Cardiac fibroblast (primary cell): Measurements from ENCODE around the gene NUP54.

Experiments
- DNase-seq, 2 donors: peaks; one replicate each; pipeline versions ENCODE4 v3.0.0 to v3.0.0-alpha.2; 2010; ENCODE audit warnings: low read depth in 2 of 2
- H3K4me3 ChIP-seq, 2 donors: replicated peaks in 1 of 2; 1 replicate in 1 of 2; 2 replicates in 1 of 2; pipeline ENCODE4 v1.5.1; 2011; ENCODE audit warnings: low read depth in 2 of 2, low read length in 2 of 2, mild to moderate bottlenecking in 2 of 2, moderate library complexity in 1 of 2
- TF ChIP-seq, protein P1 (sequence below): IDR thresholded peaks from one replicate; pipeline ENCODE4 v1.5.1; 2011; ENCODE audit warnings: low read depth, mild to moderate bottlenecking, low read length, inconsistent platforms

Gene NUP54

GRCh38 chr4:76078033-76078613 lies 70.1 kb downstream of the NUP54 start:
- TF ChIP-seq, protein P1, sequence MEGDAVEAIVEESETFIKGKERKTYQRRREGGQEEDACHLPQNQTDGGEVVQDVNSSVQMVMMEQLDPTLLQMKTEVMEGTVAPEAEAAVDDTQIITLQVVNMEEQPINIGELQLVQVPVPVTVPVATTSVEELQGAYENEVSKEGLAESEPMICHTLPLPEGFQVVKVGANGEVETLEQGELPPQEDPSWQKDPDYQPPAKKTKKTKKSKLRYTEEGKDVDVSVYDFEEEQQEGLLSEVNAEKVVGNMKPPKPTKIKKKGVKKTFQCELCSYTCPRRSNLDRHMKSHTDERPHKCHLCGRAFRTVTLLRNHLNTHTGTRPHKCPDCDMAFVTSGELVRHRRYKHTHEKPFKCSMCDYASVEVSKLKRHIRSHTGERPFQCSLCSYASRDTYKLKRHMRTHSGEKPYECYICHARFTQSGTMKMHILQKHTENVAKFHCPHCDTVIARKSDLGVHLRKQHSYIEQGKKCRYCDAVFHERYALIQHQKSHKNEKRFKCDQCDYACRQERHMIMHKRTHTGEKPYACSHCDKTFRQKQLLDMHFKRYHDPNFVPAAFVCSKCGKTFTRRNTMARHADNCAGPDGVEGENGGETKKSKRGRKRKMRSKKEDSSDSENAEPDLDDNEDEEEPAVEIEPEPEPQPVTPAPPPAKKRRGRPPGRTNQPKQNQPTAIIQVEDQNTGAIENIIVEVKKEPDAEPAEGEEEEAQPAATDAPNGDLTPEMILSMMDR, result no peak
- no peak overlapping the region for H3K4me3 ChIP-seq
- DNase-seq, result peak; percentile 23 to 24

- no peak for DNase-seq
- no peak overlapping the region for H3K4me3 ChIP-seq
- TF ChIP-seq, protein P1, result no peak
These were observed 73.1 kb downstream of the NUP54 start for GRCh38 chr4:76074993-76075600.

DNA sequence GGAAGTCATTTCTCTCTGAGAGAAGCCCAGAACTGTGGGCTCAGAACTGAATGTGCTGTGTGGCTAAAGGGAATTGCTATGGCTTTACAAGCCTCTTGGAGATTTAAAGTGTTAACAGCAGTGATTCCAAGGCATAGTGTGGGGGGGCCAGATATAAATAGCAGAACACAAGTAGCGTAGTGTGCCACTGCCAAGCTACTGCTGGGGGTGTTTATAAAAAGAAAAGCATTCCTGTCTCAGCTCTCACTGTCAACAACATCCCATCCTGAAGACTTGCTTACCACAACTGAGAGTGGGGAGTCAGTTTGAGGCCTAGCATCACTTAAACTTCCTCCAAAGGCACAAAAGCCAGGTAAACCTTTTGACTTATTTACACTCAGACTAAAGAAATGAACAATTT lies 73.7 kb downstream of the NUP54 start, which contains the start of gene ART3:
TSS of gene ART3 (plus strand) at position 242 of the 400 bp plus-strand sequence. CDS start 1,181 bp downstream, outside the sequence.
- no peak for DNase-seq
- TF ChIP-seq, protein P1, result no peak
- no peak within 1 kb of the TSS for H3K4me3 ChIP-seq

DNA sequence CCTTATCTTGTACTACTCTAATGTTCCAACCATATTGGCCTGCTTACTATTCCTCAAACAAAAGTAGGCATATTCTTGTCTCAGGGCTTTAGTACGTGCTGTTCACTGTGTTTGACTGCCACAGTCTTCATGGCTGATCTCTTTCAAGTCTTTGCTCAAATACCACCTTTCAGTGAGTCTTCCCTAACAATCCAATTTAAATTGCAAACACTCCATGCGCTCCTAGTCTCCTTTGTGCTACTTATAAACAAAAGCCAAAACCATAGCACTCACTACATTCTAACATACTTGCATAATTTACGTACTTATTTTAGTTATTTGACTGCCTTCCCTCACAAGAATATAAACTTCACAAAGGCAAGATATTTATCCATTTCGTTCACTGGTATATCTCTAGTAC lies 75.4 kb downstream of the NUP54 start:
- no peak for DNase-seq
- TF ChIP-seq, protein P1, result no peak
- no peak overlapping the region for H3K4me3 ChIP-seq

- peak; percentile 84 to 86 for DNase-seq
- no peak overlapping the region for H3K4me3 ChIP-seq
- TF ChIP-seq, protein P1, result peak; percentile 84
These were observed 80.4 kb downstream of the NUP54 start for GRCh38 chr4:76067652-76068286.

DNA sequence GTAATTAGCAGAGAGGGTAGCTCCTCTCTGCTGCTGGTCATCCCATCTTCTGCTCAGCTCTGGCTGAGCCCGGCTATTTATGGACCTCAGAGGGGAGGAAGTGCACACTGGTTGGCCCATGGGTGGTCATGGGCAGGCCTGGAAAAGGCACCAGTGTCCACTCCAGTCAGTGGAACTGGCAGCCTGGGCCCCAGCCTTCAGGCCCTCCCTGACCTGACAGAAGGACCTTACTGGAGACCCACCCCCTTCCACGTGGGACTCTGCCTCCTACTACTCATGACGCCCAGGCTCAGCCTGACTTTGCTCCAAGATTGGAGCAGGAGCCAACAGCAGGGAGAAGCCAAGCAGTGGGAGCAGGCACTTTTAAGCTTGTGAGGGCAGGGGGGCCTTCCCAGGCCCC lies 81.7 kb downstream of the NUP54 start:
- no peak for DNase-seq
- TF ChIP-seq, protein P1, result no peak
- no peak overlapping the region for H3K4me3 ChIP-seq
